GM21526 (cell line): ENCODE measurements around the gene TRIO.
"Not testable (repeated sequence)": the region's sequence is repeated elsewhere in the genome, so short reads cannot be mapped to it uniquely, and the experiment has no call there.

Source experiments
- ATAC-seq: cut with Tn5 transposase; IDR thresholded peaks from one replicate; pipeline ENCODE4 v1.9.1; 2021; ENCODE audit warnings: moderate library complexity; ENCODE audit not compliant: unreplicated experiment, low FRiP score

TRIO gene

DNA sequence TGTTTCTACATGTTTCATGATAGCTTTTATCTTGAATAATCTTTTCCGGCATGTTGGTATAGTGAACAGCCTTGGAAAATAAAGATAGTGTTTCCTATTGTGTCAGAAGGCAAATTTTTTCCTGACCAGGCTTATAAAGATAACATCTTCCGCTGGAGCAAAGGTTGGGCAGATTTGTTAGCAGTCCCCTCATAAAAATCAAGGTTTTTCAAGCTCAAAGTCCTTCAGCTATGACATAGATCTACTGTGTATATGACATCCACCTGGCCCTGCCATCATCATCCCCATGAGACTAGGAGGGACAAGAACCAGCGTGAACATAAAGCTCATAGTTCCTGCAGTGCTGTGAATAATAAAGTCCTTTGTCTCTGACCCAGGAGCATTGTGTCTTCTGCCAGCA is 408.1 kb downstream of the TRIO start:
- no peak for ATAC-seq

DNA sequence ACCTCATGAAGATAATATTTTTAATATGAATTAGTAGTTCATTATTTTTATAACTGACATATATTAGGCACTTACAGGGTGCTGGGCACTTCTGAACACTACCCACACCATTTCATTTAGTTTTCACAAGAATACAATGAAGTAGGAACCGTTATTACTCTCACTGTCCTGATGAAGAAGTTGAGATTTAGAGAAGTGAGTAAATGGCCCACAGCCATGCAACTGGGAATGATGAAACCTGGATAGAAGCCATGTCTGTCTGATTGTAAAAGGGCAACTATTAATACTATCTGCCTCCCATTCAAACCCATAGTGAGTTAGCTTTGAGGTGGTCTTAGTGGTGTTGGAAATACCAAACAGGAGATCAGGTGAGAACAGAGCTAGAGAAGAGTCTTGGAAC is 408.9 kb downstream of the TRIO start:
- no peak for ATAC-seq

DNA sequence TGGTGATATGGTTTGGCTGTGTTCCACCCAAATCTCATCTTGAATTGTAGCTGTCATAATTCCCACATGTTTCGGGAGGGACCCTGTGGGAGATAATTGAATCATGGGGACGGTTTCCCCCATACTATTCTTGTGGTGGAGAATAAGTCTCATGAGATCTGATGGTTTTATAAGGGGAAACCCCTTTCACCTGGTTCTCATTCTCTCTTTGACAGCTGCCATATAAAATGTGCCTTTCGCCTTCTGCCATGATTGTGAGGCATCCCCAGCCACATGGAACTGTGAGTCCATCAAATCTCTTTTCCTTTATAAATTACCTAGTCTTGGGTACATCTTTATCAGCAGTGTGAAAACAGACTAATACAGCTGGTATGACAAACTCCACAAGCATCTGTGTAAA is 411.1 kb downstream of the TRIO start:
- ATAC-seq, result not testable (repeated sequence)

DNA sequence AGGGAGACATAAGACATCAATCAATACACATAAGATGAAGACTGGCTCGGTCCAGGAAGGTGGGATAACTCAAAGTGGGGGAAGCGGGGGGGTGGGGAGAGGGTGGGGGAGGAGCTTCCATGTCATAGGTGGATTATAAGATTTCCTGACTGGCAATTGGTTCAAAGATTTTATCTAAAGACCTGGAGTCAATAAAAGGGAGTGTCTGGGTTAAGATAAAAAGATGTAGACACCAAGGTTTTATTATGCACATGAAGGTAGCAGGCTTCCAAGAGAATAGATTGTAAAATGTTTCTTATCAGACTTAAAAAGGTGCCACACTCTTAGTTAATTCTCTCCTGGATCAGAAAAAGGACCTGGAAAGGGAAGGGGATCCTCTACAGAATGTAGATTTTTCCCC is 412.9 kb downstream of the TRIO start:
- no peak for ATAC-seq

DNA sequence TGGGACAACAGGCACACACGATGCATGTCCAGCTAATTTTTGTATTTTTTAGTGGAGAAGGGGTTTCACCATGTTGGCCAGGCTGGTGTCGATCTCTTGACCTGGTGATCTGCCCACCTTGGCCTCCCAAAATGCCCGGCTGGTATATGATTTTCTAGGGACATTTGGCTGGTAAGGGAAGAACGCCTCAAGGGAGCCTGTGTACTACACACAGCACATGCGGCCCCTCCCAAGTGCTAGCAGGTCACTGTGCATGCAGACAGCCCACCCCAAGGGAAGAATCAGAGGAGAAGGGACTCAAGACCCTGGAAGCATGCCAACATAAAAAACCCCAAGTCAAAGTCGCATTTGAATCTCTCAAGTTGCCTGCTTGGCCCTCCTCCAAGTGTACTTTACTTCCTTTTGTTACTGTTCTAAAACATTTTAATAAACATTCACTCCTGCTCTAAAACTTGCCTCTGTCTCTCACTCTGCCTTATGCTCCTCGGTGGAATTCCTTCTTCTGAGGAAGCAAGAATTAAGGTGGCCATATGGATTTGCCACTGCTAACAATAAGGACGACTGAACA is 414.1 kb downstream of the TRIO start:
- no peak for ATAC-seq

DNA sequence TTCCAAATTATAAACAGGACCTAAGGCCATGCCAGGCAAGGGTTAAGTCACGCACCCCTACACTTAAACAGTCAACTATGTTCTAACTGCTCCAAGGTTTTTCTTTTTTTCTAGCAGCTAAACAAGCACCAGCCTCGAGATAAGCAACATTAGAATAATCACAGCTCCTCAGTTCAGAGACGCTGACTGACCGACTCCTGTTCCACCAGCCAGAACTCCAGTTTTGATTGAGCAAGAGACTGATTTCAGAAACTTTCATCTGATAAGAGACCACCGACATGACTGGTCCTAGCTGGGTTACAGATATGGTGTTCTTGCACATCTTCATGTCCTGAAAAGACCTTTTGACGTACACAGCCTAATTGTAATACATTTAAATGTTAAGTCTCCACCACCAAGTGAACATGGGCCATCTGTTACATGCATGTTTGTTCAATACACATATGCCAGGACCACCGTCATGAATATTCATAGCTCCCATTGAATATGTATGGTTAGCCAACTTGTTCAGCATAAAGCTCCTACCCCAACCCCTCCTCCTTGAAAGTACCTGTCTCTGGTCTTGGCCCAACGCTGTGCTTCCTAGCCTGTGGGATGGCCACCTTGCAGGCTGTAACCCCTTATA is 414.8 kb downstream of the TRIO start:
- ATAC-seq, result no peak
